HFFc6 (cell line): ENCODE results near the gene EMID1. TPM values are rescaled to one million over a fixed set of nuclear protein-coding genes. Genes with fewer than 3 reads are reported as not detected.

Experiments
- DNase-seq: peaks from one replicate; pipeline ENCODE4 v3.0.0-alpha.2; 2018
- H3K27ac Mint-ChIP-seq: 2 replicates; pipeline ENCODE4 v1.8.0; 2020; ENCODE audit warnings: mild to moderate bottlenecking, mixed read lengths
- H3K27me3 Mint-ChIP-seq: 2 replicates; pipeline ENCODE4 v1.8.0; 2021; ENCODE audit warnings: mild to moderate bottlenecking, moderate library complexity, mixed read lengths; ENCODE audit not compliant: insufficient read depth
- H3K36me3 Mint-ChIP-seq: 2 replicates; pipeline ENCODE4 v1.8.0; 2021; ENCODE audit warnings: low read depth, mixed read lengths
- H3K4me1 Mint-ChIP-seq: 2 replicates; pipeline ENCODE4 v1.8.0; 2020; ENCODE audit warnings: low read depth, mixed read lengths
- H3K4me3 Mint-ChIP-seq: 2 replicates; pipeline ENCODE4 v1.8.0; 2020; ENCODE audit warnings: mild to moderate bottlenecking, moderate library complexity, mixed read lengths
- H3K9me3 Mint-ChIP-seq: 2 replicates; pipeline ENCODE4 v1.8.0; 2020; ENCODE audit warnings: mild to moderate bottlenecking, mixed read lengths
- CTCF ChIP-seq: fragments of 200-600 bp; sonication (generic); IDR thresholded peaks from 2 replicates; pipeline ENCODE4 v1.5.0; 2021; ENCODE audit warnings: antibody characterized with exemption, mild to moderate bottlenecking
- total RNA-seq, 6 experiments: library from RNA; stranded (reverse); fragmentation: NEBNext Ultra II Directional; extraction: Animal tissue kit (Norgen Biotek cat#: 25700); gene quantifications; 2 replicates in 1 of 6; 3 replicates in 5 of 6; pipeline ENCODE4 v1.2.3, GENCODE V29; 2021

EMID1 gene
- total RNA-seq, 6 experiments from 2014 or later, result not detected

- H3K4me1 Mint-ChIP-seq, result no peaks in the 10 kb centered on the region
- no peak overlapping the region for H3K27ac Mint-ChIP-seq
- DNase-seq, result no peak
- no peak for TF ChIP-seq CTCF
- H3K9me3 Mint-ChIP-seq, result no peaks in the 10 kb centered on the region
- H3K36me3 Mint-ChIP-seq, result no peaks in the 10 kb centered on the region
- no peak overlapping the region for H3K4me3 Mint-ChIP-seq
- peaks cover 31% of the 10 kb centered on the region for H3K27me3 Mint-ChIP-seq
Observed at GRCh38 chr22:29224859-29225410, 19.2 kb downstream of the EMID1 start.

DNA sequence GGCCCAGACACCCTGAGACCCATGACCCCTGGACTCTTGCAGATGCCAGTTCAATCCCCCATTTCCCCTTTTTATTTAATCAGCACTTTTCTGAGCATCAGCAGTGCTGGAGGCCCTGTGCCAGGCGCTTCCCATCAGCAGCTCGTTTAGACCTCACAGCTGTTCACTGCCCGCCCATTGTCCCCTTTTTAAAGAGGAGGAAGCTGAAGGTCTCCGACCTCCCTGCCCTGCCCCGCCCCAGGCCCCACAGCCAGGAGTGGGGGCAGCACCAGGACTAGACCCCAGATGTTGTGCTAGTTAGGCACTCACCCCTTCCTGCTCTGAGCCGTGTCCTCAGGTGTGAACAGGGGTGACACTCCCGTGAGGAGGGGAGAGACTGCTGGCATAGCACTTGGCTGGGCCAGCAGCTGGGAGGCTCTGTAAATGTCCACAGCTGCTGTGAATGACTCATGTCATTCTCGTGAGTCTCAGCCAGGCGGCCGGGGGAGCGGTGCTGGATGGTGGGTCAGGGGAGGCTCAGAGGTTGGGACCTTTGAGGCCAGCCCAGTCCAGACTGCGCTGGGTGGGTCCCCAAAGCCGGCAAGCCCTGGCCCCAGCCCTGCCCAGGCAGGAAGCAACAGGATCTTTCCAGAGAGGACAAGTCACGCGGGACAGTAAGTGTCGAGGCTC lies 19.9 kb downstream of the EMID1 start:
- DNase-seq, result no peak
- Mint-ChIP-seq H3K36me3 (no peaks in the 10 kb centered on the region), H3K27ac (no peak overlapping the region)

GRCh38 chr22:29226351-29226981 lies 20.8 kb downstream of the EMID1 start:
- H3K4me3 Mint-ChIP-seq, result no peak overlapping the region
- DNase-seq, result no peak
- TF ChIP-seq CTCF, result no peak
- peaks cover 26% of the 10 kb centered on the region for H3K27me3 Mint-ChIP-seq
- H3K36me3 Mint-ChIP-seq, result no peaks in the 10 kb centered on the region
- no peak overlapping the region for H3K27ac Mint-ChIP-seq
- no peaks in the 10 kb centered on the region for H3K9me3 Mint-ChIP-seq
- H3K4me1 Mint-ChIP-seq, result no peaks in the 10 kb centered on the region

More for the DNA sequence above, 19.9 kb downstream of the EMID1 start:
- no peak for TF ChIP-seq CTCF
- peaks cover 29% of the 10 kb centered on the region for H3K27me3 Mint-ChIP-seq
- H3K4me3 Mint-ChIP-seq, result no peak overlapping the region
- H3K4me1 Mint-ChIP-seq, result no peaks in the 10 kb centered on the region
- no peaks in the 10 kb centered on the region for H3K9me3 Mint-ChIP-seq

DNA sequence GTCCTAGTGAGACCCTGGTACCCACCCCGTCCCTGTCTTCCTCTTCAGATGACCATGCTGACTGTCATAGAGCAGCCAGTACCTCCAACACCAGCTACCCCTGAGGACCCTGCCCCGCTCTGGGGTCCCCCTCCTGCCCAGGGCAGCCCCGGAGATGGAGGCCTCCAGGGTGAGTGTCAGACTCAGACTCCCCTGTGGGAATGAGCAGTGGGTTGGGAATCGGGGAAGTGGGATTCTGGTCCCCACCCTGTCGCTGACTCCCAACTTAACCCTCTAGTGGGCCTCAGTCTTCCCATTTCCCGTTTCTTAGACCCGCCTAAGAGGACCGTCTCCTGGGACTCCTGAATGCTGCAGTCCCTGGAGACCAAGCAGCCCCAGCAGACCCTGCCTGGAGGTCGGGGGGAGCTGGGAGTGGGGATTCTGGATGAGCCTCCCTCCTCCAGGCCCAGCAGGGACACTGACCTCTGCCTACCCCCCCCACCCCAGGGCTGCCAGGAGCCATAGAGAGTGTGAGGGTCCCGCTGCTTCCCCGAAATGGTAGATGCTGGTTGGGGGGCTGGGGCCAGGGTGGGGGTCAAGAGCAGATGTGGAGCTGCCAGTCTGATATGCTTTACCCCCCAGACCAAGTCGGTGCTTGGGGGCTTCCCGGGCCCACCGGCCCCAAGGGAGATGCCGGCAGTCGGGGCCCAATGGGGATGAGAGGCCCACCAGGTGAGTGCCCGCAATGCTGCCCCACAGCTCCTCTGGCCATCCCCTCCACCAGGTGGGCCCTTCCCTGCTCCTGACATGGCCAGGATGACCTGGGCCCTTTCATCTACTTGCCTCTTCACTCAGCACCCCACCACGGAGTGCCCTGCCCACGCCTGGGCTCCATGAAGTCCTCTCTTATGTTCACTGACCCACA lies 25.5 kb downstream of the EMID1 start:
- no peaks in the 10 kb centered on the region for H3K4me1 Mint-ChIP-seq
- H3K27me3 Mint-ChIP-seq, result peaks cover 24% of the 10 kb centered on the region
- H3K27ac Mint-ChIP-seq, result no peak overlapping the region
- no peak for TF ChIP-seq CTCF
- no peak for DNase-seq
- H3K4me3 Mint-ChIP-seq, result no peak overlapping the region
- no peaks in the 10 kb centered on the region for H3K36me3 Mint-ChIP-seq
- no peaks in the 10 kb centered on the region for H3K9me3 Mint-ChIP-seq
